ENCODE measurements around the gene MRPS18B.

MRPS18B gene

DNA sequence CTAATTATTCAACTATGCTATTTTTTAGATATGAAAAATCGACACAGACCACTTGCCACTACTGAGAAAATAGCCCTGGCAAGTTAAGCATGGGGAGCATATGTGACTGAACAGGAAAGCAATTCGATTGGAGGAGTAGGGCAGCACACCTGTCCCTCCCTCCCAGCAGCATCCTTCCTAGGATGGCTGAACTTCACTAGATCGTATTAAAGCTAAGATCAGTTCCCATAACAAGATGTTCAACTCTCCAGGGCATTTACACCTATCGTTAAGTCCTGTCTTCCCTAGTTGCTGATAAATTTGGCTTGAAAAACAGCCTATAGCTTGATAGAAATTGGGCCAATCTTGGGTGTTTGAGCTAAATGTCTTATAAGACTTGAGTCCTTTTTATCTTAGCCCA lies 7.6 kb upstream of the MRPS18B start:
- DNase-seq: no peak

DNA sequence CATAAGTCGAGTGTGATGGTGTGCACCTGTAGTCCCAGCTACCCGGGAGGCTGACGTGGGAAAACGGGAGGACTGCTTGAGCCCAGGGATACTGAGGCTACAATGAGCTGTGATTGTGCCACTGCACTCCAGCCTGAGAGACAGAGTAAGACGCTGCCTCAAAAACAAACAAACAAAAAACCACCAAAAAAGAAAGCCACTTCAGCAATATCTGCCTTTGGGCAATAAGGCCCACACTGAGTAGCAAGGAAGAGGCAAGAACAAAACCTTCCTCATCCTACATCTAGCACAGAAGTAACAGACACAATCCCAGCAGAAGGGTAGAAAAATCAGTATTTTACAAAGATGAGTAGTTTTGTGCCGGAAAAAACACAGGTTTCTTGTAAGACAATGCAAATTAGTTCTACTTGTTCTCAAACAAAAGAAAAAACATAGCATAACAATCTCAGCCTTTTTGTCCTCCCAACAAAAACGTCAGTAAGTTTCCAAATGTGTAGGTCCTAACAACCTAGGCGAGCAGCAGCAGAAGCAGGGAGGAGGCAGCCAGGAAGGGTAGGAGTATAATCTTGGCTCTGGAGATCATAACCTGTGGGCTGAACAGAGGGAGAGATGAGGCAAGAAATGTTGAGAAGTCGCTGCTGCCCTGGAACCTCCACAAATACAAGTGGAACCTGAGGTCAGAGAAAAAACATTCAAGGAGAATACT lies 6.3 kb upstream of the MRPS18B start:
- DNase-seq: no peak

DNA sequence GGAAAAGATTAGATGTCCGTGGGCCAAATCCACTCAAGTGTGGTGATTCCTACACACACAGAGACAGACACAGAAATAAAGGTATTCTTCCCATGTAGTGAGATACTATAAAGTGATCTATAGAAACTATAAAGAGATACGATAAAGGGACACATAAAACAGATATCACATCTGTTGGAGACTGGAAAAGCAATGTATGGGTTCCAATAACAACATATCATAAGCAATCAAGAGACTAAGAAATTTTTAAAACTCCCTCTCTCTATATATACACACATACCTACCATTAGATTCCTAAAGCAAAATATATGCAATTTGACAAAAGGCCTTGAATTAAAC lies 5.8 kb upstream of the MRPS18B start:
- DNase-seq: no peak

DNA sequence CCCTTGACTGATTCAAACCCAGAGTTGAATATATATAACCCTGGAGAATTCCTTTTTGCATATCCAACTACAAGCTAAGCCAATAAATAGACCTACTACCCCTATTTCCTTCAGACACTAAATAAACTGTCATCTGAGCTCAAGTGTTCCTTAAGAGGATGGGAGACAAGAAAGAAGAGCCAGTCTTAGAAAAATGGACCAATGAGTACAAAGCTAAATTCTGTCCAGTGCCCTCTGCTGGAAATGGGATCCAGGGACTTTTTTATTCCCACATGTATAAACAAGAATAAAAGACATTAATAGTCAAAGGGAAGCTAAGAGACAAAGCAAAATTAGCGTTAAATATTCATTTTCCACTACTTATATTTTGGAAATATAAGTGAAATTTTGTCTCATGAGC lies 5.4 kb upstream of the MRPS18B start:
- no peak for DNase-seq

DNA sequence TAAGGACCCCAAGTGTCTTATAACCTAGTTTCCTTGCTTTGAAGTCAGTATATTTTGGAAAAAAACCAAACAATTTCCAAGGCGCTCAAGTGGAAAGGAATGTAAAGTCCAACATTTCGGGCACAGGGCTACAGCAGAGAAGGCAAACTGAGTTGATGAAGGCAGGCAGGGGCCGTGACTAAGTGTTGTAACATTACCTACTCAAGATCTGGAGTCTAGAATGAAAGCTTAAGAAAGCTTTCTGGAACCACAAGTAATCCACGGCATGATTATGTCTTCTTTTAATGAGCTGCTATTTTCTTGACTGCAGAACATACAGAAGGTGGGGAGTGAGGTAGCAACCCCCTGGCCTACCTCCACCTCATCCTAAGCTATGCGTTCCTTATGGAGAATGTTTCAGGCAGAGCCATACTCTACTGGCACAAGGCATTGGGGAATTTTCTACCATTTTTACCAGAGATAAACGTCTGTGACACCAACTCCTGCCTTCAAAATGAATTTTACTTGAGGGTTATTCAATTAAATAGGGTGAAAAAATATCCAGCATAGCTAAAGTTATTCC lies 4.9 kb upstream of the MRPS18B start:
- DNase-seq: no peak

DNA sequence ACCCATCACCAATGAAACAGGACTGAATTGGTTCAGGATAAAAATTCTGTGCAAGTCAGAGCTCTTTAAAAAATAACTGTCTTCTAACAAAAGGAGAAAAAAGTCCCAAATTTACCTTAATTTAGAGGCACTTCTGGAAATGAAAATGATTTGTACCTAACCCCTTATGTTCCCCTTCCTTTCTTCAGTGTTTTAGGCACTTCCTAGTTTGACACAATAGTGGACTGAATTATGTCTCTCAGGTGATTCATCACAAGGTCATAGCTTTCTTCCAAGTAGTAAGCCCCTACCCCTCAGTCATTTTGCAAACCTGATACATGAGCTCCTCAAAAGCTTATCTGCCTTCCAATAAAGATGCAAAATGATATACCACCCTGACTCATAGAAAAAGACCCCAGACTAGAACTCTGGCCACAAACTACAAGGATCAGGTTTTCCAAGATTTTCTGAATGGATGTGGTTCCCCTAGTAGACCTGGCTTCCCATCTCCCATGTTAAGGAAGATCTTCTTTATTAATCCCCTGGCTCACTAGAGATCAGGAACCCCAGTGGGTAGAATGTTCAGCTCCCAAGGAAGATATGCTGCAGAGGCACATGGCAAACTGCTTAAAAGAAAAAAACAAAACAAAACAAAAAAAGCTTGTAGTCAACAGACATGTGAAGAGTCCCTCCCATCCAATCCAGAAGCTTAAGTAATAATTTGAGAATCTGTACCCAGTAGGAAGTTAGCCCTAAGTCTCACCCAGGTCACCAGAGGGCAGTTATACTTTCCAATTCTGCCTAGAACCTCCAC lies 4.2 kb upstream of the MRPS18B start:
- DNase-seq: no peak

DNA sequence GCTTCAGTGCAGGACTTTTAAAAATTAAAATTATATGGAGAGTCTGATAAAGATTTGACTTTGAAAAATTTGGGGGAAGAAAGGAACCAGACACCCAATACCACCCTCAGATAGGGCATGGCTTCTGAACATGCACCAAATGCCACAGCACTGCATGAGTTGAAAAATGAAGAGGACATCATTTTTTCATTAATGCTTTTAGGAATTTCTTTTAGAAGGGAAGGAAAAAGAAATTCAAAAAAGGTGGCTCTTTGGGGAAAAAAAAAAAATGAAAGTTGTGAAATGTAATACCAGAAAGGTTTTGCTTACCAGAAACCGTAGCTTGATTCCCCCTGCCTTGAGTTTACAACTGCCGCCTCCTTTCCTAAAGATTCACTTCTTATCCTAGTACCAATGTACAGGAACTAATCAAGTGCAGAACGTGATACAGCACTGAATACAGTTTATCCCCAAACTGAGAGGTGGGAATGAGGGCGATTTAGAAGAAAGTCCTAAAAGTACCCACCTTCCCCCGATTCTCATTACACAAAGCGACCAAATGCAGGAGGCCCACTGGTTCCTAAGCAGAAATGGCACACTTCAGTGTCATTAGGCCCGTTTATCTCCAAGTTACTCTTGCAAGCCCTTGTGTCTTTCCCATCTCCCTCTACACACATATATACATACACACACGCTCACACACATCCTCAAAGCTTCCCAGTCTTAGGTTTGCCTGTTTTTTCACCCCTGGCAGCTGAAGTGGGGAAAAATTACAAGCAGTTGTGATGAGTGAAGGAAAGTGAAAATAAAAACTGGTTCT lies 3.4 kb upstream of the MRPS18B start:
- no peak for DNase-seq

DNA sequence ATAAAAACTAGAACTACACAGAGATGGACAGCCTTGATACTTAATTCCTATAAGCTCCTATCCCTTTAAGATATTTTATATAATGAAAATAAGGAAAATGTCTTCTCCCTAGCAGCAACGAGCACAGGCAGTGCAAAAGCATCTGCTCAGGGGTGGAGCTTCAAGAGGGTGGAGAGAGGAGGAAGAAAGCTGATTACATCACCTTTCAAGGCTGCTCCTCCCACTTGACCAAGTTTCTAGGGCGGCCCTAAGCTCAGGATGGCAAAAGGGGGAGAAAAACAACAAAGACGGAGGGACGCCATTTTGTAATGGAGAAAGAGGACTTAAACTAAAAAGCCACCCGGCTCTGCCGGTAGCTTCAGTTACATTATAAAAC lies 2.8 kb upstream of the MRPS18B start:
- DNase-seq: peak; percentile 96

DNA sequence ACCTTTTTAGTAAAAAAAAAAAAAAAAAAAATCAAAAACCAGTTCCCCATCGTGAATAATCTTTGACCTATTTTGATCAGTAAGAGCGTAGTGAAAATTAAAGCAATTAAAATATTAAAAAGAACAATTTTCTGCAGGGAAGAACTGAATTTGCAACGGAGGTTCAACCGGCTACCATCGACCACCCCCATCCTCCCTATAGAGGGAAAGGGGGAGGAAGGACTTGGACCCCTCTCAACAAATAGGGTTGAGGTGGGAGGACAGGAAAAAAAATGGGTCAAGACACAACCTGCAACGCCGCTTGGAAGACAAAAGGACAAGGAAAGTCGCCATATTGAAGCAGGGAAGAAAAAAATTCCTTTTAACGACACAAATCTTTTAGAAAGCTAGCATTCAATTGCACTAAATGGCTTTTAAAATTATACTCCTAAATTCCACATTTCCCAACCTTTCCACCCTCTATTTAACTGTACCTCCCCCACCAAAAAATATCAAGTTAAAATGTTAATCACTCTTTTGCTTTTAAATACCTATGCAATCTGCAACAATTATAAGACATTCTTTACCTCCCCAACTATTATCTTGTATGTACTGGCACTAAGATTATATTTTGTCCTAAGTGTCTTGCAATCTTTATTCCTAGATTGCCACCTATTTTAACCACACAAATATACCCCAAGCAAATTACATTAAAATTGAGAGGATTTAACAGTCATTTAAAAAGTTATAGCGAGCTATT lies 2.3 kb upstream of the MRPS18B start:
- peak; percentile 51 for DNase-seq

DNA sequence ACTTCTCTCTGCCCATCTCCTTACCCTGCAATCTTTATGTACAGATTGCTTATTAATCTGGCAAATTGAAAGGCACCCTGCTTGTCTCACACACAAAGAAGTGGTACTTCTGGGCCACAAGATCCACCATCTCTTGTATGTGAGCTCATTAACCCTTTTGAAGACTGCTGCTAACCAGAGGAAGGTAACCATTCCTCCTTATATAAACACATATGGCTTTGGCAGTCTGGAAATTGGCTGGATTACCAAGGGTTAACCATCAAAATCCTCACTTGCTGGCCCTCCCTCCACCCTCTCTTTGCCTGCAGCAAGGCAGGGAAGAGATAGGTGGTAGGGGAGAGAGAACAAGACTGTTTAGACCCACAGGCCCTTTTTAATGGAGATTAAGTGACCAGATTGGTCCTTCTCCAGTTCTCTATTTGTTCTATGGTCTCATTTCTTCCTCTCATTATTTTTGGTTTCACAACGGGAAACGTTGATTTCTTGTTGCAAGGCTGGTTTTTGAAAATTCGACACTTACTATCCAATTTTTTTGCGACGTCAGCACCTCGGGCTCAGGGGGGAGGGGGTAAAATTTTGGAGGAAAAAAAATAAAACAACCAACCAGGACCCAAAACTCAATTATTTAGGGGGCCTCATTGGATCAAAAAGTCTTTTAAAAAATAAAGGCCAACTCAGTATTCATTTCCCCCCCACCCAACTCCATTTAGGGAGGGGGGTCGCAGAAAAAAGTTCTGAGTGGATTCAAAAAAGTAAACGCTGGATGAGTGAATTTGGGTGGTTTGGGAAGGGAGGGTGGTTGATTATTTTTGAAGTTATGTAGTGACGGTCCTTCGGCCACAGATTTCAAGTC lies 1.5 kb upstream of the MRPS18B start:
- DNase-seq: no peak

DNA sequence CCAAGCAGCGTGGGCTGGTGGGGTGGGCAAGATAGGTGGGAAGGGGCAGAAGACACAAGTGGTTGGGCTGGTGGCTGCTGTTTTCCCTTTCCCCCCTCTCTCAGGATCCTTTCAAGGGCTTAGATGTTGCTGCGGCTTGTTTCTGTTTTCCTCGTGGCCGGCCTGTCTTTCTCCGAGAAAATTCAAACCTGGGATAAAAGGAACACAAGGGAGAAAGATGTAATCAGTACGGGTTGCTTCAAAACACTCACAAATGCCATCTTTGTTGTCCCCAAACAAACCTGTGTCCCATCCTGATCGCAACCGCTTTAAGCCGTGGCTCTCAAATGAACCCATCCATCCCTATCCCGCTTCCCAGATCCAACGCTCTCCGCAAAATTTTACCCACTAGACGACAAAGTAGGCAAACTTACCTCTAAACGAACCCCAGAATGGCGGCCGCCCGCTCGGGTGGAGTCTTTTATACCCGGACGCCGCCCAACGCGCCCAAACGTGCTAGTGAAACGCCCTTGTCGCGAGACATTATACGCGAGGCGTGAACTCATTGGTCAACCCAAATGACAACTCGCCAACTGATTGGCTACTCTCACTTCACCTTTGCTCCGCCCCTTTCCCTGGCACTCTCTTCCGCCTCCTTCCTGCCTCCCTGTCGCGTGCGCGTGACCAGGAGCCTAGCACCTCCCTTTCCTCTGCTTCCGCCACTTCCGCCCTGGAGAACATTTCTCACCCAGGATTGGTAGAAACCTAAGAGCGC lies 652 bp upstream of the MRPS18B start, which contains the start of gene PPP1R10:
Gene PPP1R10 (minus strand): TSS at position 433 of the 754 bp plus-strand sequence. CDS start 7,299 bp downstream, outside the sequence.
- DNase-seq: peak; percentile 99

DNA sequence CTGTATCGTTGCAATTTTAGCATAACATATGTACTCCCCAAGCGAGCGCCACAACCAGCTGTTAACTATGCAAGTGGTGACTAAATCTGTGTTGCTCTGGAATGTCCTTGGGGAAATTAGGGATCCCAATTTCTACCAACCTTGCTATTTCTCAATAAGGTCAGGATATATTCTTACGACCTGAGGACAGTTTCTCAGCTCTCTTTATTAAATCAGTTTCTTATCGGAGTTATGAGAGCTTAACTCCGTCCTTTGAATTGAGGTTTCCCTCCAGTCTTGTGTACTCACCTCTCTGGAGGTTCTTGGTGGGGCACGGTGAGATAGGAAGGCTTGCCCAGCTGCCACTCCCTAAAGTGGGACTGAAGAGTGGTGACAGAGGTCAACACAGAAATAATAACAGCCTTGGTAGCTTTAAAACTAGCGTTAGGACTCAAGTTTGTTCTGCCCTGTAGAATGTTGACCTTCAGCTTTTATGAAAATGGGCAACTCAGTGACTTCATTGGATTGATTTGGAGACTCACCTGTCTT lies 694 bp downstream of the MRPS18B start:
- DNase-seq: no peak

DNA sequence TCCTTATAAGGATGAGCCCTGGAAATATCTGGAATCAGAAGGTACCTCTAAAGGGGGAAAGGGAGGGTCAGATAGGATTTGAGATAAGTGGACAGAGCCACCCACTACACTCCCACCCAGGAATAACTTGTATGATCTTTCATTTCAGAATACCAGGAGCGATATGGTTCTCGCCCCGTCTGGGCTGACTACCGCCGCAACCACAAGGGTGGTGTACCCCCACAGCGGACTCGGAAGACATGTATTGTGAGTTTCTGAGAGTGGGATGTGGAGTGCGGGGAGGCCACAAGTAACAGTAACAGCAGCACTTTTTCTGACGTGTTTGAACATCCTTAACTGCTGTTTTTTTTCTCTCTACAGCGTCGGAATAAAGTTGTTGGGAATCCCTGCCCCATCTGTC lies 1.9 kb downstream of the MRPS18B start:
- DNase-seq: no peak

DNA sequence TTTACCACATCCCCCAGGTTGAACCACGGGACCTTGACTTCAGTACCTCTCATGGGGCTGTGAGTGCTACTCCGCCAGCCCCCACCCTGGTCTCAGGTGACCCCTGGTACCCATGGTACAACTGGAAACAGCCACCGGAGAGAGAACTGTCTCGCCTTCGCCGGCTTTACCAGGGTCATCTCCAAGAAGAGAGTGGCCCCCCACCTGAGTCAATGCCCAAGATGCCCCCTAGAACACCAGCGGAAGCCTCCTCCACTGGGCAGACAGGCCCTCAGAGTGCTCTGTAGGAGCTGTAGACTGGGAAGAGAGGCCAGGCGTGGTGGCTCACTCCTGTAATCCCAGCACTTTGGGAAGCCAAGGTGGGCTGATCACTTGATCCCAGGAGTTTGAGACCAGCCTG lies 7.9 kb downstream of the MRPS18B start:
- no peak for DNase-seq

DNA sequence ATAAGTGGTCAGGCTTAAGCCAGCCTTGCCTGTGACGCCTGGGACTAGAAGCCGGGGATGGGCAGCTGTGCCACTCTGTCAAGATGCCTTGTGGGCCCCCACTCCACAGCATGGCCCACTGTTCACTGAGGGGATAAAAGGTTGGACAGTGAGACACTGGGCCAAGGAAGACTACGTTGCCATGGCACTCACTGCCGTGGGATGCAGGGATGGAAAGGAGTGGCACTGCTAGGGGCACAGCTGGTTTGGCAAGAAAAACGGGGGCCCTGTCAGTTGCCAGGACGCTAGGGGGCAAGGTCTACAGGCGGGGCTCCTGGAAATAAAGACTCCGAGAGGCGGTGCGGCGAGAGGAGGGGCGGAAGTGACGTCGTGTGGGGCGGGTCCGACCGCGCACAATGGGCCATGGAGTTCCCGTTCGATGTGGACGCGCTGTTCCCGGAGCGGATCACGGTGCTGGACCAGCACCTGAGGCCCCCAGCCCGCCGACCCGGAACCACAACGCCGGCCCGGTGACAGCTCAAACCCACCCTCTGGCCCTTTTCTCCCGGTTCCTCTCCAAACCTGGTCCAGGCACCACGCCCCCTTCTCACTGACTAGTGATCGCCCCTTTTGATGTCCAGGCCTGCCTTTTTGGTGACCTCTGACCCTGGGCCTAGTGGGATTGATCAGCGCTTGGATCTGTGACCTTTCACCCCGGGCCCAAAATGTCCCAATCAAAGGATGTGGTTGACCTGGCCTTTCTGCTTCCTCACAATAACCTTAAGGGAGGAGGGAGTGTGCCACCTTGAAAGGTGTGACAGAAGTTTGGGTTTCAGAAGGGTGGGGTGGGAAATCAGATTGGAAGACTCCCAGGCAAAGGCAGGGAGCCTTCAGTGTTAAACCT lies 9.1 kb downstream of the MRPS18B start, which contains the start of gene ATAT1:
Gene ATAT1 (plus strand): TSS at position 391 of the 883 bp plus-strand sequence.
- peak; percentile 82 for DNase-seq

DNA sequence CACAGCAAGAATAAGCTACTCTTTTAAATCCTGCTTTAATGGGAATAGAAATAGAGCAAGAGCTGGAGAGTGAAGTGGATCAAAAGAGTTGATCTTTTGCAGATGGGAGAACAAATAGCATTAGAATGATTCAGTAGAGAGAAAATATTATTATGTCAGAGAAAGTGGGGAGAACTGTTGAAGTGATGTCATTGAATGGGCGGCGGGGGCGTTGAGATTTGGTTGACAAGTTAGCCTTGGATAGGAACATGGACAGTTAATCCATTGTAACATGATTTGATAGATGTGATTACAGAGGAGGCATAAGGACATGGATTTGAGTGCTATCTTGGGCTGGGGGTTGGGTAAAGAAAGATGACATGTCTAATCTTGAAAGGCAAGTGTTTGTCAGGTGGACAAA lies 18.2 kb downstream of the MRPS18B start:
- no peak for DNase-seq

DNA sequence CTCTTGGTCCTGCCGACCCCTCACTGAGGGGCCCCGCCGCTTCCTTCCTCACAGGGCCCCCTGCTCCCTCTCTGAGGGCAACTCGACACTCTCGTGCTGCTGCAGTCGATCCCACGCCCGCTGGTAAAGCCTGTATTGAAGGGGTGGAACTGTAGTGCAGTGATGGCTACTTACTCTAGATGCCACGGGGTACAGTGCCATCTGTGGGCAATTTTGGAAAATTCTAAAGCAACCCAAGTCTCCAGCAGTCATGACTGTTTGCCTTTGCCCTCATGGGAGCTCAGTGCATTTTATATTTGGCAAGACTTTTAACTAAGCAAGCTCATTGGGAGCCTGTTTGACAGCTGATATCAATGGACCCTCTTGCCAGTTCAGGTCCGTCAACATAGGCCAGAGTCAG lies 22.8 kb downstream of the MRPS18B start:
- no peak for DNase-seq

DNA sequence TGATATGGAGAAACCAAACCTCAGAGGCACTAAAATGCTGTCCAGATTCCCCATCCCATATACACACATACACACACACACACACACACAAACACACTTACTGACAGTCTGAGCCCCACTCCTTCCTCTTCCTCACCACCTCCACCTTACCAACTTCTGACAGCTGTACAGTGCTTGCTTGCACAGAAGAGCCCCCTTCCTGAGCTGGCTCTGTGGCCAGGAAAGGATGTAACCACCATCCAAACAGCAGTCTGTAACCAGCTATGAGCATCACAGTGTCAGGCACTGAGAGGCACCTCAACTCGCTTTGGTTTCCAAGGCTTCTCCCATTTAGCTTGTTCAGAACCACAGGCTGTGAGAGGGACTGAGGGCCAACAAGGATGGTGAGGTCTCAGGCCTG lies 23.4 kb downstream of the MRPS18B start:
- DNase-seq: no peak

DNA sequence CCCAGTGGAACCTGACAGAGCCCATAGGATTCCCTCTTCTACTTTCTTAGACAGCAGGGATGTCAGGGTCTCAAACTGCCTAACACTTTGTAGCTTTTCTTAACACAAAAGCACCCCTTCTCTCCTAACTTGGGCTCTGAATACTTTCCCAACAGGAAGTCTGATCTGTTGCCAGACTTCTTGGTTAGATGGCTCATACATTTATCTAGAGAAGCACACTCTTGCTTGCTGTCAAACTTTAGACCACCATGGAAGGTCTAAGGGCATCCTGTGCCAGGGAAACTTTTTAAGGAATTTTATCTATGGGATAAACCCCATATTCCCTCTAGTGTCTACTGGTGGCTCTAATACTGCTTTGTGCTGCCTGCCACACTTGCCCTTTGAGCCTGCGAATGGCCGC lies 26.0 kb downstream of the MRPS18B start:
- DNase-seq: no peak

DNA sequence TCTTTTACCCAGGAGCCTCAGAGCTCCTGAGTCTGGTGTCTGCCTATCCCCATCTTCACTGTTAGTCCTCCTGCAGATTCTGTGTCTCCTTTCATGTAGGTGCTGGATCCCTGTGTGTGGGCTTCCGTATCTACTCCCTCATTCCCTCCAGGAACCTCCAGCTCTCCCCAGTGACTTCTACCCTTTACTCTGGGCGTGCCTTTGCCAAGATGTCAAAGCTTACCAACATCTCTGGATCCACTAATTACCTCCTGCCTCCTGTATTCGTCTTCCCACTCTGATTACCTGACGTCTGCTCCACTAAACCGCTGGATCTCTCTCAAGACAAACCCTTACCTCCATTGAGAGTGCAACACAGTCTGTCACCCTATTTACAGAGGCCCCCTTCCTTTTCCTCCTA lies 27.1 kb downstream of the MRPS18B start:
- DNase-seq: no peak

Measured in COR-L47 (cell line).